WTC11 (cell line): ENCODE results near the gene HPCAL1. TPM values are rescaled to one million over a fixed set of nuclear protein-coding genes. Genes with fewer than 3 reads are reported as not detected.

Experiments
- ATAC-seq: fragments of 200-7000 bp; cut with Tn5 transposase; 2 replicates; pipeline ENCODE4 v1.10.0; 2021; ENCODE audit warnings: mild to moderate bottlenecking, moderate library complexity
- CTCF ChIA-PET: fragments of 300-600 bp; sonication (Branson Sonifier 250); formaldehyde crosslinking; loops from one replicate; lab custom pipeline; 2021; ENCODE audit warnings: antibody characterized with exemption; lab: Charles Lee
- POLR2A ChIA-PET: fragments of 350-600 bp; sonication (Branson Sonifier 250); formaldehyde crosslinking; loops from one replicate; lab custom pipeline; 2021; ENCODE audit warnings: antibody characterized with exemption; lab: Charles Lee
- DNase-seq: peaks from one replicate; pipeline ENCODE4 v3.0.0; 2021; ENCODE audit warnings: low spot score
- H3K27ac Mint-ChIP-seq: 2 replicates; pipeline ENCODE4 v1.8.0; 2021; ENCODE audit warnings: mixed read lengths
- H3K27me3 Mint-ChIP-seq: 2 replicates; pipeline ENCODE4 v1.8.0; 2021; ENCODE audit warnings: low read depth, mild to moderate bottlenecking, moderate library complexity, mixed read lengths
- H3K36me3 Mint-ChIP-seq: 2 replicates; pipeline ENCODE4 v1.8.0; 2021; ENCODE audit warnings: mixed read lengths
- H3K4me1 Mint-ChIP-seq: 2 replicates; pipeline ENCODE4 v1.8.0; 2022; ENCODE audit warnings: mixed read lengths
- H3K4me3 Mint-ChIP-seq: 2 replicates; pipeline ENCODE4 v1.8.0; 2021; ENCODE audit warnings: mild to moderate bottlenecking, moderate library complexity, mixed read lengths
- H3K9me3 Mint-ChIP-seq: 2 replicates; pipeline ENCODE4 v1.8.0; 2021; ENCODE audit warnings: mixed read lengths
- IRF2 ChIP-seq: sonication (generic); formaldehyde crosslinking; IDR thresholded peaks from 2 replicates; pipeline ENCODE4 v1.8.0; 2022; ENCODE audit warnings: low read depth, missing genetic modification reagents, borderline replicate concordance
- MXD4 ChIP-seq: fragments of 250-450 bp; sonication (Bioruptor Pico); IDR thresholded peaks from 2 replicates; pipeline ENCODE4 v1.8.0; 2021; ENCODE audit warnings: mild to moderate bottlenecking, moderate library complexity, borderline replicate concordance
- NFE2L1 ChIP-seq: sonication (generic); formaldehyde crosslinking; IDR thresholded peaks from 2 replicates; pipeline ENCODE4 v1.8.1; 2023; ENCODE audit warnings: missing genetic modification reagents
- NR3C1 ChIP-seq: sonication (generic); formaldehyde crosslinking; conservative IDR thresholded peaks from 2 replicates; pipeline ENCODE4 v1.8.1; 2023; ENCODE audit warnings: low read depth, mild to moderate bottlenecking, missing genetic modification reagents
- TP53 ChIP-seq: sonication (generic); formaldehyde crosslinking; IDR thresholded peaks from 2 replicates; pipeline ENCODE4 v1.8.1; 2023; ENCODE audit warnings: mild to moderate bottlenecking, missing genetic modification reagents
- ZNF219 ChIP-seq: sonication (generic); formaldehyde crosslinking; IDR thresholded peaks from 2 replicates; pipeline ENCODE4 v1.8.0; 2023; ENCODE audit warnings: missing genetic modification reagents, mild to moderate bottlenecking, borderline replicate concordance
- total RNA-seq: library from RNA; stranded (reverse); gene quantifications from 3 replicates; pipeline ENCODE4 v1.2.3, GENCODE V29; 2021
- TF ChIP-seq, protein P1 (sequence below): sonication (generic); formaldehyde crosslinking; IDR thresholded peaks from 2 replicates; pipeline ENCODE4 v1.8.1; 2022; ENCODE audit warnings: missing genetic modification reagents, borderline replicate concordance
- TF ChIP-seq, protein P2 (sequence below): sonication (generic); formaldehyde crosslinking; IDR thresholded peaks from 2 replicates; pipeline ENCODE4 v1.8.0; 2023; ENCODE audit warnings: missing genetic modification reagents
- TF ChIP-seq, protein P3 (sequence below): sonication (generic); formaldehyde crosslinking; IDR thresholded peaks from 2 replicates; pipeline ENCODE4 v1.8.0; 2023; ENCODE audit warnings: missing genetic modification reagents, mild to moderate bottlenecking, borderline replicate concordance
- TF ChIP-seq, protein P4 (sequence below): sonication (generic); formaldehyde crosslinking; IDR thresholded peaks from 2 replicates; pipeline ENCODE4 v1.8.1; 2023; ENCODE audit warnings: mild to moderate bottlenecking, missing genetic modification reagents, borderline replicate concordance
- TF ChIP-seq, protein P5 (sequence below): fragments of 250-450 bp; sonication (Bioruptor Pico); IDR thresholded peaks from 2 replicates; pipeline ENCODE4 v1.8.0; 2021; ENCODE audit warnings: mild to moderate bottlenecking
- TF ChIP-seq, protein P6 (sequence below): sonication (generic); formaldehyde crosslinking; IDR thresholded peaks from 2 replicates; pipeline ENCODE4 v1.8.0; 2022; ENCODE audit warnings: missing genetic modification reagents
- TF ChIP-seq, protein P7 (sequence below): fragments of 250-450 bp; sonication (Bioruptor Pico); IDR thresholded peaks from 2 replicates; pipeline ENCODE4 v1.9.0; 2021; ENCODE audit warnings: mild to moderate bottlenecking, borderline replicate concordance
- TF ChIP-seq, protein P8 (sequence below): fragments of 250-450 bp; sonication (Bioruptor Pico); IDR thresholded peaks from 2 replicates; pipeline ENCODE4 v1.9.0; 2021; ENCODE audit warnings: mild to moderate bottlenecking

Gene HPCAL1
- total RNA-seq, 1 experiment from 2014 or later, result 11.8 TPM

DNA sequence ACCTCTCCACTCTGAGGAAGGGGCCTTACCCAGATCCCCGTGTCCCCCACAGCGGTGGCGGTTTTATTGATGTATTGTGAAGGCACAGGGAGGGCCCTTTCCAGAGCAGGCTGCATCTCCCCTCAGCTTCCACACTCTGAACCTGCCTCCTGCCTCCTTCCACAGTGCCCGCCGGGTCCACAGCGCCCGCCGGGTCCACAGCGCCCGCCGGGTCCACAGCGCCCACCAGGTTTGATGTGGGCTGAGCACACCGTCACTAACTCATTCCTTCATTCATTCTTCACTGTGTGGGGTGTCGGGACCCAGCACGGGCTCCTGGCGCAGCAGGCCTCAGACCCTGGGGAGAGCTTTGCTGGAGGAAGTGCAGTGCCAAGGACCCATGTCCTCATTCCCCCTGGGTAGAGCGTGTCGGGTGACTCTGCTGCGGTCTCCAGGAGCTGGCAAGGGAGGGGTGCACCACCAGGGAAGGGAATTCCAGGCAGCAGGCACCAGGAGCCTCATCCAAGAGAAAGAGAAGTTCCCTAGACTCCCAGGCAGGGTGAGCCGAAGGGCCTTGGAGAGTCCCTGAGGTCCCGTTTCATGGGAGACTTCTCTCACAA lies 57.1 kb downstream of the HPCAL1 start:
- no peaks in the 10 kb centered on the region for H3K27me3 Mint-ChIP-seq
- TF ChIP-seq, protein P1, sequence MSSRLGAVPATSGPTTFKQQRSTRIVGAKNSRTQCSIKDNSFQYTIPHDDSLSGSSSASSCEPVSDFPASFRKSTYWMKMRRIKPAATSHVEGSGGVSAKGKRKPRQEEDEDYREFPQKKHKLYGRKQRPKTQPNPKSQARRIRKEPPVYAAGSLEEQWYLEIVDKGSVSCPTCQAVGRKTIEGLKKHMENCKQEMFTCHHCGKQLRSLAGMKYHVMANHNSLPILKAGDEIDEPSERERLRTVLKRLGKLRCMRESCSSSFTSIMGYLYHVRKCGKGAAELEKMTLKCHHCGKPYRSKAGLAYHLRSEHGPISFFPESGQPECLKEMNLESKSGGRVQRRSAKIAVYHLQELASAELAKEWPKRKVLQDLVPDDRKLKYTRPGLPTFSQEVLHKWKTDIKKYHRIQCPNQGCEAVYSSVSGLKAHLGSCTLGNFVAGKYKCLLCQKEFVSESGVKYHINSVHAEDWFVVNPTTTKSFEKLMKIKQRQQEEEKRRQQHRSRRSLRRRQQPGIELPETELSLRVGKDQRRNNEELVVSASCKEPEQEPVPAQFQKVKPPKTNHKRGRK (CRISPR knock-in tag), result no peak
- no peak for TF ChIP-seq IRF2 (CRISPR knock-in tag)
- no peak for TF ChIP-seq ZNF219 (CRISPR knock-in tag)
- TF ChIP-seq, protein P2, sequence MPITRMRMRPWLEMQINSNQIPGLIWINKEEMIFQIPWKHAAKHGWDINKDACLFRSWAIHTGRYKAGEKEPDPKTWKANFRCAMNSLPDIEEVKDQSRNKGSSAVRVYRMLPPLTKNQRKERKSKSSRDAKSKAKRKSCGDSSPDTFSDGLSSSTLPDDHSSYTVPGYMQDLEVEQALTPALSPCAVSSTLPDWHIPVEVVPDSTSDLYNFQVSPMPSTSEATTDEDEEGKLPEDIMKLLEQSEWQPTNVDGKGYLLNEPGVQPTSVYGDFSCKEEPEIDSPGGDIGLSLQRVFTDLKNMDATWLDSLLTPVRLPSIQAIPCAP, result no peak
- TF ChIP-seq TP53 (CRISPR knock-in tag), result no peak
- TF ChIP-seq, protein P3, sequence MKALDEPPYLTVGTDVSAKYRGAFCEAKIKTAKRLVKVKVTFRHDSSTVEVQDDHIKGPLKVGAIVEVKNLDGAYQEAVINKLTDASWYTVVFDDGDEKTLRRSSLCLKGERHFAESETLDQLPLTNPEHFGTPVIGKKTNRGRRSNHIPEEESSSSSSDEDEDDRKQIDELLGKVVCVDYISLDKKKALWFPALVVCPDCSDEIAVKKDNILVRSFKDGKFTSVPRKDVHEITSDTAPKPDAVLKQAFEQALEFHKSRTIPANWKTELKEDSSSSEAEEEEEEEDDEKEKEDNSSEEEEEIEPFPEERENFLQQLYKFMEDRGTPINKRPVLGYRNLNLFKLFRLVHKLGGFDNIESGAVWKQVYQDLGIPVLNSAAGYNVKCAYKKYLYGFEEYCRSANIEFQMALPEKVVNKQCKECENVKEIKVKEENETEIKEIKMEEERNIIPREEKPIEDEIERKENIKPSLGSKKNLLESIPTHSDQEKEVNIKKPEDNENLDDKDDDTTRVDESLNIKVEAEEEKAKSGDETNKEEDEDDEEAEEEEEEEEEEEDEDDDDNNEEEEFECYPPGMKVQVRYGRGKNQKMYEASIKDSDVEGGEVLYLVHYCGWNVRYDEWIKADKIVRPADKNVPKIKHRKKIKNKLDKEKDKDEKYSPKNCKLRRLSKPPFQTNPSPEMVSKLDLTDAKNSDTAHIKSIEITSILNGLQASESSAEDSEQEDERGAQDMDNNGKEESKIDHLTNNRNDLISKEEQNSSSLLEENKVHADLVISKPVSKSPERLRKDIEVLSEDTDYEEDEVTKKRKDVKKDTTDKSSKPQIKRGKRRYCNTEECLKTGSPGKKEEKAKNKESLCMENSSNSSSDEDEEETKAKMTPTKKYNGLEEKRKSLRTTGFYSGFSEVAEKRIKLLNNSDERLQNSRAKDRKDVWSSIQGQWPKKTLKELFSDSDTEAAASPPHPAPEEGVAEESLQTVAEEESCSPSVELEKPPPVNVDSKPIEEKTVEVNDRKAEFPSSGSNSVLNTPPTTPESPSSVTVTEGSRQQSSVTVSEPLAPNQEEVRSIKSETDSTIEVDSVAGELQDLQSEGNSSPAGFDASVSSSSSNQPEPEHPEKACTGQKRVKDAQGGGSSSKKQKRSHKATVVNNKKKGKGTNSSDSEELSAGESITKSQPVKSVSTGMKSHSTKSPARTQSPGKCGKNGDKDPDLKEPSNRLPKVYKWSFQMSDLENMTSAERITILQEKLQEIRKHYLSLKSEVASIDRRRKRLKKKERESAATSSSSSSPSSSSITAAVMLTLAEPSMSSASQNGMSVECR (CRISPR knock-in tag), result no peak
- TF ChIP-seq, protein P4, sequence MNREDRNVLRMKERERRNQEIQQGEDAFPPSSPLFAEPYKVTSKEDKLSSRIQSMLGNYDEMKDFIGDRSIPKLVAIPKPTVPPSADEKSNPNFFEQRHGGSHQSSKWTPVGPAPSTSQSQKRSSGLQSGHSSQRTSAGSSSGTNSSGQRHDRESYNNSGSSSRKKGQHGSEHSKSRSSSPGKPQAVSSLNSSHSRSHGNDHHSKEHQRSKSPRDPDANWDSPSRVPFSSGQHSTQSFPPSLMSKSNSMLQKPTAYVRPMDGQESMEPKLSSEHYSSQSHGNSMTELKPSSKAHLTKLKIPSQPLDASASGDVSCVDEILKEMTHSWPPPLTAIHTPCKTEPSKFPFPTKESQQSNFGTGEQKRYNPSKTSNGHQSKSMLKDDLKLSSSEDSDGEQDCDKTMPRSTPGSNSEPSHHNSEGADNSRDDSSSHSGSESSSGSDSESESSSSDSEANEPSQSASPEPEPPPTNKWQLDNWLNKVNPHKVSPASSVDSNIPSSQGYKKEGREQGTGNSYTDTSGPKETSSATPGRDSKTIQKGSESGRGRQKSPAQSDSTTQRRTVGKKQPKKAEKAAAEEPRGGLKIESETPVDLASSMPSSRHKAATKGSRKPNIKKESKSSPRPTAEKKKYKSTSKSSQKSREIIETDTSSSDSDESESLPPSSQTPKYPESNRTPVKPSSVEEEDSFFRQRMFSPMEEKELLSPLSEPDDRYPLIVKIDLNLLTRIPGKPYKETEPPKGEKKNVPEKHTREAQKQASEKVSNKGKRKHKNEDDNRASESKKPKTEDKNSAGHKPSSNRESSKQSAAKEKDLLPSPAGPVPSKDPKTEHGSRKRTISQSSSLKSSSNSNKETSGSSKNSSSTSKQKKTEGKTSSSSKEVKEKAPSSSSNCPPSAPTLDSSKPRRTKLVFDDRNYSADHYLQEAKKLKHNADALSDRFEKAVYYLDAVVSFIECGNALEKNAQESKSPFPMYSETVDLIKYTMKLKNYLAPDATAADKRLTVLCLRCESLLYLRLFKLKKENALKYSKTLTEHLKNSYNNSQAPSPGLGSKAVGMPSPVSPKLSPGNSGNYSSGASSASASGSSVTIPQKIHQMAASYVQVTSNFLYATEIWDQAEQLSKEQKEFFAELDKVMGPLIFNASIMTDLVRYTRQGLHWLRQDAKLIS (CRISPR knock-in tag), result no peak
- TF ChIP-seq, protein P5, sequence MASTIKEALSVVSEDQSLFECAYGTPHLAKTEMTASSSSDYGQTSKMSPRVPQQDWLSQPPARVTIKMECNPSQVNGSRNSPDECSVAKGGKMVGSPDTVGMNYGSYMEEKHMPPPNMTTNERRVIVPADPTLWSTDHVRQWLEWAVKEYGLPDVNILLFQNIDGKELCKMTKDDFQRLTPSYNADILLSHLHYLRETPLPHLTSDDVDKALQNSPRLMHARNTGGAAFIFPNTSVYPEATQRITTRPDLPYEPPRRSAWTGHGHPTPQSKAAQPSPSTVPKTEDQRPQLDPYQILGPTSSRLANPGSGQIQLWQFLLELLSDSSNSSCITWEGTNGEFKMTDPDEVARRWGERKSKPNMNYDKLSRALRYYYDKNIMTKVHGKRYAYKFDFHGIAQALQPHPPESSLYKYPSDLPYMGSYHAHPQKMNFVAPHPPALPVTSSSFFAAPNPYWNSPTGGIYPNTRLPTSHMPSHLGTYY (CRISPR knock-in tag), result no peak
- TF ChIP-seq, protein P6, sequence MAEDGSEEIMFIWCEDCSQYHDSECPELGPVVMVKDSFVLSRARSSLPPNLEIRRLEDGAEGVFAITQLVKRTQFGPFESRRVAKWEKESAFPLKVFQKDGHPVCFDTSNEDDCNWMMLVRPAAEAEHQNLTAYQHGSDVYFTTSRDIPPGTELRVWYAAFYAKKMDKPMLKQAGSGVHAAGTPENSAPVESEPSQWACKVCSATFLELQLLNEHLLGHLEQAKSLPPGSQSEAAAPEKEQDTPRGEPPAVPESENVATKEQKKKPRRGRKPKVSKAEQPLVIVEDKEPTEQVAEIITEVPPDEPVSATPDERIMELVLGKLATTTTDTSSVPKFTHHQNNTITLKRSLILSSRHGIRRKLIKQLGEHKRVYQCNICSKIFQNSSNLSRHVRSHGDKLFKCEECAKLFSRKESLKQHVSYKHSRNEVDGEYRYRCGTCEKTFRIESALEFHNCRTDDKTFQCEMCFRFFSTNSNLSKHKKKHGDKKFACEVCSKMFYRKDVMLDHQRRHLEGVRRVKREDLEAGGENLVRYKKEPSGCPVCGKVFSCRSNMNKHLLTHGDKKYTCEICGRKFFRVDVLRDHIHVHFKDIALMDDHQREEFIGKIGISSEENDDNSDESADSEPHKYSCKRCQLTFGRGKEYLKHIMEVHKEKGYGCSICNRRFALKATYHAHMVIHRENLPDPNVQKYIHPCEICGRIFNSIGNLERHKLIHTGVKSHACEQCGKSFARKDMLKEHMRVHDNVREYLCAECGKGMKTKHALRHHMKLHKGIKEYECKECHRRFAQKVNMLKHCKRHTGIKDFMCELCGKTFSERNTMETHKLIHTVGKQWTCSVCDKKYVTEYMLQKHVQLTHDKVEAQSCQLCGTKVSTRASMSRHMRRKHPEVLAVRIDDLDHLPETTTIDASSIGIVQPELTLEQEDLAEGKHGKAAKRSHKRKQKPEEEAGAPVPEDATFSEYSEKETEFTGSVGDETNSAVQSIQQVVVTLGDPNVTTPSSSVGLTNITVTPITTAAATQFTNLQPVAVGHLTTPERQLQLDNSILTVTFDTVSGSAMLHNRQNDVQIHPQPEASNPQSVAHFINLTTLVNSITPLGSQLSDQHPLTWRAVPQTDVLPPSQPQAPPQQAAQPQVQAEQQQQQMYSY, result no peak
- TF ChIP-seq MXD4 (CRISPR knock-in tag), result no peak
- TF ChIP-seq, protein P7, sequence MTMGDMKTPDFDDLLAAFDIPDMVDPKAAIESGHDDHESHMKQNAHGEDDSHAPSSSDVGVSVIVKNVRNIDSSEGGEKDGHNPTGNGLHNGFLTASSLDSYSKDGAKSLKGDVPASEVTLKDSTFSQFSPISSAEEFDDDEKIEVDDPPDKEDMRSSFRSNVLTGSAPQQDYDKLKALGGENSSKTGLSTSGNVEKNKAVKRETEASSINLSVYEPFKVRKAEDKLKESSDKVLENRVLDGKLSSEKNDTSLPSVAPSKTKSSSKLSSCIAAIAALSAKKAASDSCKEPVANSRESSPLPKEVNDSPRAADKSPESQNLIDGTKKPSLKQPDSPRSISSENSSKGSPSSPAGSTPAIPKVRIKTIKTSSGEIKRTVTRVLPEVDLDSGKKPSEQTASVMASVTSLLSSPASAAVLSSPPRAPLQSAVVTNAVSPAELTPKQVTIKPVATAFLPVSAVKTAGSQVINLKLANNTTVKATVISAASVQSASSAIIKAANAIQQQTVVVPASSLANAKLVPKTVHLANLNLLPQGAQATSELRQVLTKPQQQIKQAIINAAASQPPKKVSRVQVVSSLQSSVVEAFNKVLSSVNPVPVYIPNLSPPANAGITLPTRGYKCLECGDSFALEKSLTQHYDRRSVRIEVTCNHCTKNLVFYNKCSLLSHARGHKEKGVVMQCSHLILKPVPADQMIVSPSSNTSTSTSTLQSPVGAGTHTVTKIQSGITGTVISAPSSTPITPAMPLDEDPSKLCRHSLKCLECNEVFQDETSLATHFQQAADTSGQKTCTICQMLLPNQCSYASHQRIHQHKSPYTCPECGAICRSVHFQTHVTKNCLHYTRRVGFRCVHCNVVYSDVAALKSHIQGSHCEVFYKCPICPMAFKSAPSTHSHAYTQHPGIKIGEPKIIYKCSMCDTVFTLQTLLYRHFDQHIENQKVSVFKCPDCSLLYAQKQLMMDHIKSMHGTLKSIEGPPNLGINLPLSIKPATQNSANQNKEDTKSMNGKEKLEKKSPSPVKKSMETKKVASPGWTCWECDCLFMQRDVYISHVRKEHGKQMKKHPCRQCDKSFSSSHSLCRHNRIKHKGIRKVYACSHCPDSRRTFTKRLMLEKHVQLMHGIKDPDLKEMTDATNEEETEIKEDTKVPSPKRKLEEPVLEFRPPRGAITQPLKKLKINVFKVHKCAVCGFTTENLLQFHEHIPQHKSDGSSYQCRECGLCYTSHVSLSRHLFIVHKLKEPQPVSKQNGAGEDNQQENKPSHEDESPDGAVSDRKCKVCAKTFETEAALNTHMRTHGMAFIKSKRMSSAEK (CRISPR knock-in tag), result no peak
- TF ChIP-seq, protein P8, sequence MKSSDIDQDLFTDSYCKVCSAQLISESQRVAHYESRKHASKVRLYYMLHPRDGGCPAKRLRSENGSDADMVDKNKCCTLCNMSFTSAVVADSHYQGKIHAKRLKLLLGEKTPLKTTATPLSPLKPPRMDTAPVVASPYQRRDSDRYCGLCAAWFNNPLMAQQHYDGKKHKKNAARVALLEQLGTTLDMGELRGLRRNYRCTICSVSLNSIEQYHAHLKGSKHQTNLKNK (CRISPR knock-in tag), result no peak
- TF ChIP-seq NFE2L1 (CRISPR knock-in tag), result no peak
- TF ChIP-seq NR3C1, result no peak
- H3K36me3 Mint-ChIP-seq, result no peaks in the 10 kb centered on the region
- POLR2A ChIA-PET, result no interaction called here
- DNase-seq (no peak), ATAC-seq (no peak)
- H3K4me3 Mint-ChIP-seq, result no peak overlapping the region
- CTCF ChIA-PET, result interaction anchor here (1.0 to 2.5 kb wide), 2 partner anchors 42 to 49 kb away, joined by 3 to 9 read pairs; no protein-coding TSS in a partner anchor
- H3K27ac Mint-ChIP-seq, result 0 out of 2 replicates have a peak overlapping the region, but pooled peaks have one; percentile 34
- H3K9me3 Mint-ChIP-seq, result no peaks in the 10 kb centered on the region
- peaks cover 7% of the 10 kb centered on the region for H3K4me1 Mint-ChIP-seq
